Measurements from ENCODE around the gene FUT3. TPM values are rescaled to one million over a fixed set of nuclear protein-coding genes. Genes with fewer than 3 reads are reported as not detected.

FUT3 gene
- total RNA-seq, 1 experiment from 2014 or later = 0.48 TPM

- no peaks in the 10 kb centered on the region for H3K36me3 Mint-ChIP-seq
- H3K9me3 Mint-ChIP-seq = no peaks in the 10 kb centered on the region
- POLR2A ChIA-PET = interaction anchor here (0.6 kb wide), 1 partner anchor 76 kb away, joined by 4 read pairs; no protein-coding TSS in a partner anchor
- DNase-seq (ENCODE audit: low spot score) = no peak
- peaks cover 6% of the 10 kb centered on the region for H3K4me1 Mint-ChIP-seq
- H3K4me3 Mint-ChIP-seq = no peak overlapping the region
- TF ChIP-seq ZNF317 (CRISPR knock-in tag; IDR thresholded peaks at IDR 0.05; ENCODE audit: borderline replicate concordance, low read depth) (no peak), ZMAT4 (CRISPR knock-in tag; IDR thresholded peaks at IDR 0.05) (no peak), CBFB (CRISPR knock-in tag; IDR thresholded peaks at IDR 0.05; ENCODE audit: low read depth) (no peak), ATF3 (CRISPR knock-in tag; conservative IDR thresholded peaks at IDR 0.05) (no peak), E2F1 (CRISPR knock-in tag; IDR thresholded peaks at IDR 0.05) (no peak), ZNF219 (CRISPR knock-in tag; IDR thresholded peaks at IDR 0.05; ENCODE audit: borderline replicate concordance) (no peak), IRF1 (CRISPR knock-in tag; IDR thresholded peaks at IDR 0.05) (no peak), ATF6 (CRISPR knock-in tag; IDR thresholded peaks at IDR 0.05) (no peak), ZNF512 (CRISPR knock-in tag; IDR thresholded peaks at IDR 0.05; ENCODE audit: borderline replicate concordance) (no peak), ZBTB21 (CRISPR knock-in tag; IDR thresholded peaks at IDR 0.05; ENCODE audit: borderline replicate concordance) (no peak), ZNF281 (CRISPR knock-in tag; IDR thresholded peaks at IDR 0.05) (no peak), ZNF423 (CRISPR knock-in tag; IDR thresholded peaks at IDR 0.05) (no peak)
- H3K27ac Mint-ChIP-seq = no peak overlapping the region
- CTCF ChIA-PET = interaction anchor here (0.9 to 6.1 kb wide), 3 partner anchors 21 to 144 kb away, joined by 3 to 70 read pairs (median 4); partner anchors contain the start of gene NRTN
- ATAC-seq = no peak
- H3K27me3 Mint-ChIP-seq (ENCODE audit: low read depth) = no peaks in the 10 kb centered on the region; the same call in none of the 2 replicates
Observed at GRCh38 chr19:5824751-5825150, 26.5 kb downstream of the FUT3 start.

- Mint-ChIP-seq H3K27ac (no peak overlapping the region), H3K27me3 (ENCODE audit: low read depth) (no peaks in the 10 kb centered on the region; the same call in none of the 2 replicates), H3K36me3 (no peaks in the 10 kb centered on the region), H3K4me3 (no peak overlapping the region), H3K4me1 (peaks cover 6% of the 10 kb centered on the region), H3K9me3 (no peaks in the 10 kb centered on the region)
- ChIA-PET POLR2A (interaction anchor here (0.6 kb wide), 1 partner anchor 20 kb away, joined by 3 read pairs; no protein-coding TSS in a partner anchor), CTCF (interaction anchor here (1.0 to 6.1 kb wide), 5 partner anchors 17 to 582 kb away, joined by 3 to 70 read pairs (median 4); partner anchors contain the start of gene NRTN)
- ATAC-seq = peak; percentile 41
- peak; percentile 65 for DNase-seq (ENCODE audit: low spot score)
- TF ChIP-seq TEAD1 (CRISPR knock-in tag; IDR thresholded peaks at IDR 0.05) (no peak), OVOL2 (CRISPR knock-in tag; IDR thresholded peaks at IDR 0.05; ENCODE audit: borderline replicate concordance) (no peak), FOXP1 (CRISPR knock-in tag; IDR thresholded peaks at IDR 0.05; ENCODE audit: borderline replicate concordance) (0 out of 2 replicates have a peak, but pooled peaks have one; percentile 14), ZNF671 (CRISPR knock-in tag; IDR thresholded peaks at IDR 0.05) (no peak), ZNF121 (CRISPR knock-in tag; IDR thresholded peaks at IDR 0.05) (0 out of 2 replicates have a peak, but pooled peaks have one; percentile 32), PRDM15 (CRISPR knock-in tag; IDR thresholded peaks at IDR 0.05) (0 out of 2 replicates have a peak, but pooled peaks have one; percentile 15)
Observed at GRCh38 chr19:5823579-5824281, 27.5 kb downstream of the FUT3 start.

All from WTC11 (cell line).